ENCODE results near the gene SSC5D. TPM values are rescaled to one million over a fixed set of nuclear protein-coding genes. Genes with fewer than 3 reads are reported as not detected.

Gene SSC5D
- total and polyA plus RNA-seq, 10 of the 15 experiments (the other 5 are each of a cell fraction or from before 2014, with no cell fraction given): 0.03 to 0.13 (median 0.05) TPM; not detected in 4

DNA sequence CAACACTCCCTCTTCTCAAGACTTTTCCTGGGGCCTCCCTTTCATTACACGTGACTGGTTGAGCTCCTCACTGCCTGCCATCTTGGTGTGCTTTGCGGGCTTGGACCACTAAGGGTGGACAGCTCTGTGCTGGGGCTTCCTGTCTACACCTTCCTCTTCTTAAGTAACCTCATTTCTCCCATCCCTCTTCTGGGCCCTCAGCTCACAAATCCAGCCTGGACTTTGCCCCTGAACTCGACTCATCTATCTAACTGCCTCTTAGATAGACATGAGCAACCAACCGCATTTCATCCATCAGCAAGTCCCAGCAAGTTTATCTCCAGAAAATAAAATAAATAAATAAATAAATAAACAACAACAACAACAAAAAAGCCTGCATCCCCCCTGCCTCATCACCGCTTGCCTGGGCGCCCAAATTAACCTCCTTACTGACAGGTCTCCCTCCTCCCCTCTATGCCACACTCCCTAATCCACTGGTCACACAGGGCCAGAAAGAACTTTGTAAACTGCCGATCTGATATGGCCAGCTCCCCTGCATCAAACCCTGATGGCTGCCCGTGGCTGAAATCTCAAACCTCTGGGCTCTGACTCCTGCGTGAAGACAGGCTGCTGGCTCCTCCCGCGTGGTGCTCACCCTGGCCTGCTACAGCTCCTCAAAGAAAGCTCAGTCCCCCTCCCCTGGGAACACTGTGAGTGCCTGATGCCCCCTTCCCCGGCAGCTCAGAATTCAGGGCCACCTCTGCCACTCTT is 34.5 kb upstream of the SSC5D start (continued):
- TF ChIP-seq ESRRA (IDR thresholded peaks at IDR 0.05; ENCODE audit: low read length) (no peak), RELA (IDR thresholded peaks at IDR 0.05; ENCODE audit: borderline replicate concordance, partially characterized antibody) (no peak), NFYB (IDR thresholded peaks at IDR 0.05; ENCODE audit: insufficient read depth, low read depth, low read length) (no peak), IRF3 (IDR thresholded peaks at IDR 0.05) (no peak), ZZZ3 (IDR thresholded peaks at IDR 0.05; ENCODE audit: control insufficient read depth, insufficient read length, low read depth) (no peak), POLR2AphosphoS5 (IDR thresholded peaks at IDR 0.05; ENCODE audit: low read length) (no peak), LARP7 (IDR thresholded peaks at IDR 0.05) (no peak)

- Histone ChIP-seq H3K9ac (ENCODE audit: control insufficient read depth, insufficient read depth, low read length) (no peak overlapping the region), H3K4me1 (ENCODE audit: control insufficient read depth, insufficient read depth, low read length) (no peaks in the 10 kb centered on the region), H2AFZ (ENCODE audit: control insufficient read depth, low read depth, low read length) (no peak overlapping the region), H3K27ac (ENCODE audit: control insufficient read depth, insufficient read depth) (no peak overlapping the region), H3K79me2 (ENCODE audit: control insufficient read depth, insufficient read depth, low read length) (peaks cover 3% of the 10 kb centered on the region), H3K9me3 (replicated peaks; ENCODE audit: control insufficient read depth, insufficient read depth, low read length) (no peaks in the 10 kb centered on the region), H3K27me3 (replicated peaks in 1 of 2; ENCODE audit: control insufficient read depth in 2 of 2, insufficient read depth in 2 of 2, low read length in 1 of 2) (no peaks in the 10 kb centered on the region; a peak in 2 of 4 replicates), H4K20me1 (ENCODE audit: control insufficient read depth, insufficient read depth) (peaks cover 4% of the 10 kb centered on the region; the same call in 1 of the 2 replicates), H3K36me3 (ENCODE audit: control insufficient read depth in 2 of 2, insufficient read depth in 2 of 2, low read length in 1 of 2) (peaks cover 3 to 4% of the 10 kb centered on the region in 2 experiments), H3K4me3 (no peak overlapping the region), H3K4me2 (ENCODE audit: control insufficient read depth, insufficient read depth) (no peak overlapping the region)
- RAD21 ChIA-PET (ENCODE audit: unreplicated experiment): no interaction called here
- DNase-seq (ENCODE audit: low read depth, low spot score) (no peak), ATAC-seq (peak; percentile 74), FAIRE-seq (no peak)
- SMC1A ChIA-PET (ENCODE audit: uncharacterized antibody, unreplicated experiment): no interaction called here
- in situ Hi-C loops (cut with MboI): no loop called here
- intact Hi-C loops (cut with micrococcal nuclease; ENCODE audit: unreplicated experiment): no loop called here
- CTCF ChIA-PET: interaction anchor here (1.5 kb wide), 1 partner anchor 161 kb away, joined by 4 read pairs; no protein-coding TSS in a partner anchor
- POLR2A ChIA-PET: no interaction called here
- WGBS (ENCODE audit: insufficient coverage, insufficient replicate concordance, low lambda C conversion rate, missing lambda C conversion rate): 26% methylated on average over 10 of the region's 14 CpGs
- BruUV-seq (replicated peaks): no TSS peak
- TF ChIP-seq CTCF (IDR thresholded peaks at IDR 0.05 in 2 of 3, conservative IDR thresholded peaks at IDR 0.05 in 1 of 3; ENCODE audit: control insufficient read depth in 2 of 3, extremely low read depth in 1 of 3, insufficient read depth in 1 of 3, low read depth in 3 of 3, low read length in 3 of 3) (peak; percentile 56 to 70 (median 63)), NFXL1 (IDR thresholded peaks at IDR 0.05; ENCODE audit: borderline replicate concordance) (no peak), IKZF2 (IDR thresholded peaks at IDR 0.05) (no peak), ZNF24 (IDR thresholded peaks at IDR 0.05) (no peak), HDGF (IDR thresholded peaks at IDR 0.05) (no peak), RAD21 (IDR thresholded peaks at IDR 0.05; ENCODE audit: insufficient read depth, low read depth, low read length) (peak; percentile 44; the same call in 1 of the 2 replicates), IKZF1 (conservative IDR thresholded peaks at IDR 0.05) (no peak), MXI1 (IDR thresholded peaks at IDR 0.05; ENCODE audit: low read depth, low read length) (no peak), RELA (IDR thresholded peaks at IDR 0.05; ENCODE audit: borderline replicate concordance, partially characterized antibody) (no peak), CHD1 (IDR thresholded peaks at IDR 0.05; ENCODE audit: low read depth, low read length) (no peak), SMC3 (IDR thresholded peaks at IDR 0.05; ENCODE audit: borderline replicate concordance, low read length) (peak; percentile 46; the same call in 1 of the 2 replicates)
- TF ChIP-seq, protein P1, sequence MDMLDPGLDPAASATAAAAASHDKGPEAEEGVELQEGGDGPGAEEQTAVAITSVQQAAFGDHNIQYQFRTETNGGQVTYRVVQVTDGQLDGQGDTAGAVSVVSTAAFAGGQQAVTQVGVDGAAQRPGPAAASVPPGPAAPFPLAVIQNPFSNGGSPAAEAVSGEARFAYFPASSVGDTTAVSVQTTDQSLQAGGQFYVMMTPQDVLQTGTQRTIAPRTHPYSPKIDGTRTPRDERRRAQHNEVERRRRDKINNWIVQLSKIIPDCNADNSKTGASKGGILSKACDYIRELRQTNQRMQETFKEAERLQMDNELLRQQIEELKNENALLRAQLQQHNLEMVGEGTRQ (IDR thresholded peaks at IDR 0.05; ENCODE audit: borderline replicate concordance, low read depth, low read length): no peak
Measured at GRCh38 chr19:55454787-55455243, 33.4 kb upstream of the SSC5D start.

Data from GM12878 (cell line).